Measurements from ENCODE around the gene FADS2. TPM values are rescaled to one million over a fixed set of nuclear protein-coding genes. Genes with fewer than 3 reads are reported as not detected.
A peak's percentile ranks its signal among the peaks of the same experiment; 100 is the strongest.

FADS2 gene
- total and polyA plus RNA-seq, 2 of the 13 experiments (the other 11 are each of a cell fraction or from before 2014, with no cell fraction given) = 90.1 to 124 TPM

- TF ChIP-seq SOX6 (IDR thresholded peaks at IDR 0.05) (no peak), SOX6 (CRISPR knock-in tag; IDR thresholded peaks at IDR 0.05) (no peak), STAG1 (CRISPR knock-in tag; IDR thresholded peaks at IDR 0.05) (no peak), RELA (CRISPR knock-in tag; IDR thresholded peaks at IDR 0.05) (no peak), KLF9 (CRISPR knock-in tag; IDR thresholded peaks at IDR 0.05; ENCODE audit: low read depth) (no peak), ZNF558 (CRISPR knock-in tag; IDR thresholded peaks at IDR 0.05; ENCODE audit: borderline replicate concordance) (no peak), KDM5B (CRISPR knock-in tag; IDR thresholded peaks at IDR 0.05; ENCODE audit: borderline replicate concordance) (0 out of 2 replicates have a peak, but pooled peaks have one; percentile 49), CREB3 (CRISPR knock-in tag; IDR thresholded peaks at IDR 0.05) (no peak), ZNF615 (CRISPR knock-in tag; IDR thresholded peaks at IDR 0.05; ENCODE audit: borderline replicate concordance) (no peak), ZNF234 (CRISPR knock-in tag; conservative IDR thresholded peaks at IDR 0.05) (no peak), MED1 (CRISPR knock-in tag; IDR thresholded peaks at IDR 0.05) (no peak), FIP1L1 (IDR thresholded peaks at IDR 0.05; ENCODE audit: borderline replicate concordance, insufficient read depth, low read depth, low read length) (no peak), KLF16 (CRISPR knock-in tag; IDR thresholded peaks at IDR 0.05) (no peak), NPAS2 (CRISPR knock-in tag; IDR thresholded peaks at IDR 0.05; ENCODE audit: borderline replicate concordance) (no peak), ZNF7 (CRISPR knock-in tag; IDR thresholded peaks at IDR 0.05) (no peak), HOXA7 (CRISPR knock-in tag; IDR thresholded peaks at IDR 0.05) (no peak), CSRNP2 (CRISPR knock-in tag; conservative IDR thresholded peaks at IDR 0.05; ENCODE audit: low read depth) (no peak), ZNF580 (CRISPR knock-in tag; IDR thresholded peaks at IDR 0.05; ENCODE audit: borderline replicate concordance, low read depth) (no peak; the same call in 1 of the 2 replicates), CC2D1A (CRISPR knock-in tag; IDR thresholded peaks at IDR 0.05) (no peak), NRL (CRISPR knock-in tag; IDR thresholded peaks at IDR 0.05; ENCODE audit: borderline replicate concordance) (no peak)
- TF ChIP-seq, protein P1, sequence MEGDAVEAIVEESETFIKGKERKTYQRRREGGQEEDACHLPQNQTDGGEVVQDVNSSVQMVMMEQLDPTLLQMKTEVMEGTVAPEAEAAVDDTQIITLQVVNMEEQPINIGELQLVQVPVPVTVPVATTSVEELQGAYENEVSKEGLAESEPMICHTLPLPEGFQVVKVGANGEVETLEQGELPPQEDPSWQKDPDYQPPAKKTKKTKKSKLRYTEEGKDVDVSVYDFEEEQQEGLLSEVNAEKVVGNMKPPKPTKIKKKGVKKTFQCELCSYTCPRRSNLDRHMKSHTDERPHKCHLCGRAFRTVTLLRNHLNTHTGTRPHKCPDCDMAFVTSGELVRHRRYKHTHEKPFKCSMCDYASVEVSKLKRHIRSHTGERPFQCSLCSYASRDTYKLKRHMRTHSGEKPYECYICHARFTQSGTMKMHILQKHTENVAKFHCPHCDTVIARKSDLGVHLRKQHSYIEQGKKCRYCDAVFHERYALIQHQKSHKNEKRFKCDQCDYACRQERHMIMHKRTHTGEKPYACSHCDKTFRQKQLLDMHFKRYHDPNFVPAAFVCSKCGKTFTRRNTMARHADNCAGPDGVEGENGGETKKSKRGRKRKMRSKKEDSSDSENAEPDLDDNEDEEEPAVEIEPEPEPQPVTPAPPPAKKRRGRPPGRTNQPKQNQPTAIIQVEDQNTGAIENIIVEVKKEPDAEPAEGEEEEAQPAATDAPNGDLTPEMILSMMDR (CRISPR knock-in tag; IDR thresholded peaks at IDR 0.05) = peak; percentile 38
- TF ChIP-seq, protein P2, sequence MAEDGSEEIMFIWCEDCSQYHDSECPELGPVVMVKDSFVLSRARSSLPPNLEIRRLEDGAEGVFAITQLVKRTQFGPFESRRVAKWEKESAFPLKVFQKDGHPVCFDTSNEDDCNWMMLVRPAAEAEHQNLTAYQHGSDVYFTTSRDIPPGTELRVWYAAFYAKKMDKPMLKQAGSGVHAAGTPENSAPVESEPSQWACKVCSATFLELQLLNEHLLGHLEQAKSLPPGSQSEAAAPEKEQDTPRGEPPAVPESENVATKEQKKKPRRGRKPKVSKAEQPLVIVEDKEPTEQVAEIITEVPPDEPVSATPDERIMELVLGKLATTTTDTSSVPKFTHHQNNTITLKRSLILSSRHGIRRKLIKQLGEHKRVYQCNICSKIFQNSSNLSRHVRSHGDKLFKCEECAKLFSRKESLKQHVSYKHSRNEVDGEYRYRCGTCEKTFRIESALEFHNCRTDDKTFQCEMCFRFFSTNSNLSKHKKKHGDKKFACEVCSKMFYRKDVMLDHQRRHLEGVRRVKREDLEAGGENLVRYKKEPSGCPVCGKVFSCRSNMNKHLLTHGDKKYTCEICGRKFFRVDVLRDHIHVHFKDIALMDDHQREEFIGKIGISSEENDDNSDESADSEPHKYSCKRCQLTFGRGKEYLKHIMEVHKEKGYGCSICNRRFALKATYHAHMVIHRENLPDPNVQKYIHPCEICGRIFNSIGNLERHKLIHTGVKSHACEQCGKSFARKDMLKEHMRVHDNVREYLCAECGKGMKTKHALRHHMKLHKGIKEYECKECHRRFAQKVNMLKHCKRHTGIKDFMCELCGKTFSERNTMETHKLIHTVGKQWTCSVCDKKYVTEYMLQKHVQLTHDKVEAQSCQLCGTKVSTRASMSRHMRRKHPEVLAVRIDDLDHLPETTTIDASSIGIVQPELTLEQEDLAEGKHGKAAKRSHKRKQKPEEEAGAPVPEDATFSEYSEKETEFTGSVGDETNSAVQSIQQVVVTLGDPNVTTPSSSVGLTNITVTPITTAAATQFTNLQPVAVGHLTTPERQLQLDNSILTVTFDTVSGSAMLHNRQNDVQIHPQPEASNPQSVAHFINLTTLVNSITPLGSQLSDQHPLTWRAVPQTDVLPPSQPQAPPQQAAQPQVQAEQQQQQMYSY (CRISPR knock-in tag; IDR thresholded peaks at IDR 0.05) = no peak
These were observed 62.6 kb downstream of the FADS2 start (continued) for GRCh38 chr11:61890529-61891330.

Measured in HepG2 (cell line).